ENCODE results near the gene MUSK. TPM values are rescaled to one million over a fixed set of nuclear protein-coding genes. Genes with fewer than 3 reads are reported as not detected.

MUSK gene
- total and polyA plus RNA-seq, 3 experiments from 2014 or later: not detected

GRCh38 chr9:110788871-110789270, 120.3 kb downstream of the MUSK start:
- CTCF ChIA-PET: no interaction called here
- Histone ChIP-seq H3K4me1 (ENCODE audit: insufficient read depth, low read length) (no peaks in the 10 kb centered on the region), H3K36me3 (ENCODE audit: insufficient read depth, low read length) (no peaks in the 10 kb centered on the region), H3K27ac (ENCODE audit: low read depth, low read length) (no peak overlapping the region), H3K27me3 (ENCODE audit: insufficient read depth, low read length, poor library complexity, severe bottlenecking) (no peaks in the 10 kb centered on the region), H3K9me3 (ENCODE audit: low read length) (no peaks in the 10 kb centered on the region), H3K4me3 (ENCODE audit: low read length) (no peak overlapping the region)
- Mint-ChIP-seq H3K4me1 (no peaks in the 10 kb centered on the region), H3K36me3 (no peaks in the 10 kb centered on the region), H3K27me3 (no peaks in the 10 kb centered on the region), H3K27ac (no peak overlapping the region), H3K9me3 (peaks cover 0 to 3% (median 0%) of the 10 kb centered on the region in 5 donors), H3K4me3 (no peak overlapping the region)
- no peak for DNase-seq
- POLR2A ChIA-PET: no interaction called here

- Histone ChIP-seq H3K4me3 (ENCODE audit: low read length) (no peak overlapping the region), H3K36me3 (ENCODE audit: insufficient read depth, low read length) (no peaks in the 10 kb centered on the region), H3K9me3 (ENCODE audit: low read length) (no peaks in the 10 kb centered on the region), H3K4me1 (ENCODE audit: insufficient read depth, low read length) (no peaks in the 10 kb centered on the region), H3K27ac (ENCODE audit: low read depth, low read length) (no peak overlapping the region), H3K27me3 (ENCODE audit: insufficient read depth, low read length, poor library complexity, severe bottlenecking) (no peaks in the 10 kb centered on the region)
- Mint-ChIP-seq H3K9me3 (peaks cover 0 to 9% (median 5%) of the 10 kb centered on the region in 5 donors), H3K27ac (no peak overlapping the region), H3K27me3 (no peaks in the 10 kb centered on the region), H3K4me1 (no peaks in the 10 kb centered on the region), H3K36me3 (no peaks in the 10 kb centered on the region), H3K4me3 (no peak overlapping the region)
- no peak for DNase-seq
- ChIA-PET CTCF (no interaction called here), POLR2A (no interaction called here)
These were observed 129.0 kb downstream of the MUSK start for GRCh38 chr9:110797611-110798010.

GRCh38 chr9:110799396-110799795, 130.8 kb downstream of the MUSK start:
- ChIA-PET POLR2A (no interaction called here), CTCF (no interaction called here)
- H3K9me3 Mint-ChIP-seq: peaks cover 0 to 13% (median 5%) of the 10 kb centered on the region in 5 donors
- no peaks in the 10 kb centered on the region for H3K4me1 Mint-ChIP-seq
- Histone ChIP-seq H3K27me3 (ENCODE audit: insufficient read depth, low read length, poor library complexity, severe bottlenecking) (no peaks in the 10 kb centered on the region), H3K4me3 (ENCODE audit: low read length) (no peak overlapping the region), H3K4me1 (ENCODE audit: insufficient read depth, low read length) (no peaks in the 10 kb centered on the region), H3K9me3 (ENCODE audit: low read length) (no peaks in the 10 kb centered on the region), H3K27ac (ENCODE audit: low read depth, low read length) (no peak overlapping the region), H3K36me3 (ENCODE audit: insufficient read depth, low read length) (no peaks in the 10 kb centered on the region)
- no peaks in the 10 kb centered on the region for H3K36me3 Mint-ChIP-seq
- no peak for DNase-seq
- no peaks in the 10 kb centered on the region for H3K27me3 Mint-ChIP-seq
- H3K4me3 Mint-ChIP-seq: no peak overlapping the region
- H3K27ac Mint-ChIP-seq: no peak overlapping the region

GRCh38 chr9:110801426-110801825, 132.8 kb downstream of the MUSK start:
- no peaks in the 10 kb centered on the region for H3K4me1 ChIP-seq (ENCODE audit: insufficient read depth, low read length)
- H3K4me1 Mint-ChIP-seq: no peaks in the 10 kb centered on the region
- H3K27me3 Mint-ChIP-seq: no peaks in the 10 kb centered on the region
- H3K36me3 Mint-ChIP-seq: no peaks in the 10 kb centered on the region
- no peak overlapping the region for H3K27ac ChIP-seq (ENCODE audit: low read depth, low read length)
- CTCF ChIA-PET: no interaction called here
- H3K9me3 ChIP-seq (ENCODE audit: low read length): no peaks in the 10 kb centered on the region
- H3K4me3 Mint-ChIP-seq: no peak overlapping the region
- no peak overlapping the region for H3K27ac Mint-ChIP-seq
- no peaks in the 10 kb centered on the region for H3K27me3 ChIP-seq (ENCODE audit: insufficient read depth, low read length, poor library complexity, severe bottlenecking)
- no peaks in the 10 kb centered on the region for H3K36me3 ChIP-seq (ENCODE audit: insufficient read depth, low read length)
- POLR2A ChIA-PET: no interaction called here
- H3K9me3 Mint-ChIP-seq: peaks cover 2 to 16% (median 5%) of the 10 kb centered on the region in 5 donors
- no peak for DNase-seq
- H3K4me3 ChIP-seq (ENCODE audit: low read length): no peak overlapping the region

GRCh38 chr9:110802416-110803035, 133.9 kb downstream of the MUSK start:
- no peaks in the 10 kb centered on the region for H3K4me1 Mint-ChIP-seq
- no peaks in the 10 kb centered on the region for H3K36me3 Mint-ChIP-seq
- no peak overlapping the region for H3K4me3 ChIP-seq (ENCODE audit: low read length)
- H3K9me3 ChIP-seq (ENCODE audit: low read length): no peaks in the 10 kb centered on the region
- no peak overlapping the region for H3K4me3 Mint-ChIP-seq
- no peak for DNase-seq
- no peaks in the 10 kb centered on the region for H3K27me3 Mint-ChIP-seq
- CTCF ChIA-PET: no interaction called here
- no peak overlapping the region for H3K27ac ChIP-seq (ENCODE audit: low read depth, low read length)
- no peaks in the 10 kb centered on the region for H3K4me1 ChIP-seq (ENCODE audit: insufficient read depth, low read length)
- H3K9me3 Mint-ChIP-seq: peaks cover 0 to 16% (median 1%) of the 10 kb centered on the region in 5 donors
- no peaks in the 10 kb centered on the region for H3K27me3 ChIP-seq (ENCODE audit: insufficient read depth, low read length, poor library complexity, severe bottlenecking)
- no peak overlapping the region for H3K27ac Mint-ChIP-seq
- no peaks in the 10 kb centered on the region for H3K36me3 ChIP-seq (ENCODE audit: insufficient read depth, low read length)
- POLR2A ChIA-PET: no interaction called here

- POLR2A ChIA-PET: no interaction called here
- no peak overlapping the region for H3K27ac ChIP-seq (ENCODE audit: low read depth, low read length)
These were observed 139.5 kb downstream of the MUSK start for GRCh38 chr9:110807956-110808598.

GRCh38 chr9:110808599-110808980, 140.0 kb downstream of the MUSK start:
- CTCF ChIA-PET: no interaction called here
- Histone ChIP-seq H3K4me3 (ENCODE audit: low read length) (no peak overlapping the region), H3K27me3 (ENCODE audit: insufficient read depth, low read length, poor library complexity, severe bottlenecking) (no peaks in the 10 kb centered on the region), H3K4me1 (ENCODE audit: insufficient read depth, low read length) (no peaks in the 10 kb centered on the region), H3K27ac (ENCODE audit: low read depth, low read length) (no peak overlapping the region), H3K9me3 (ENCODE audit: low read length) (no peaks in the 10 kb centered on the region), H3K36me3 (ENCODE audit: insufficient read depth, low read length) (no peaks in the 10 kb centered on the region)
- no peak overlapping the region for H3K27ac Mint-ChIP-seq
- no peak overlapping the region for H3K4me3 Mint-ChIP-seq
- no peaks in the 10 kb centered on the region for H3K4me1 Mint-ChIP-seq
- no peak for DNase-seq
- no peaks in the 10 kb centered on the region for H3K36me3 Mint-ChIP-seq
- POLR2A ChIA-PET: no interaction called here
- no peaks in the 10 kb centered on the region for H3K27me3 Mint-ChIP-seq
- peaks cover 0 to 12% (median 3%) of the 10 kb centered on the region in 5 donors for H3K9me3 Mint-ChIP-seq

More at GRCh38 chr9:110807956-110808598, 139.5 kb downstream of the MUSK start:
- no peak for DNase-seq
- H3K27me3 Mint-ChIP-seq: no peaks in the 10 kb centered on the region
- H3K4me3 Mint-ChIP-seq: no peak overlapping the region
- CTCF ChIA-PET: no interaction called here
- no peaks in the 10 kb centered on the region for H3K4me1 Mint-ChIP-seq
- H3K36me3 Mint-ChIP-seq: no peaks in the 10 kb centered on the region
- Histone ChIP-seq H3K27me3 (ENCODE audit: insufficient read depth, low read length, poor library complexity, severe bottlenecking) (no peaks in the 10 kb centered on the region), H3K4me1 (ENCODE audit: insufficient read depth, low read length) (no peaks in the 10 kb centered on the region), H3K9me3 (ENCODE audit: low read length) (no peaks in the 10 kb centered on the region), H3K4me3 (ENCODE audit: low read length) (no peak overlapping the region), H3K36me3 (ENCODE audit: insufficient read depth, low read length) (no peaks in the 10 kb centered on the region)
- no peak overlapping the region for H3K27ac Mint-ChIP-seq
- peaks cover 0 to 12% (median under 1%) of the 10 kb centered on the region in 5 donors for H3K9me3 Mint-ChIP-seq

GRCh38 chr9:110809038-110809595, 140.5 kb downstream of the MUSK start:
- peaks cover 0 to 2% of the 10 kb centered on the region in 2 donors for H3K27me3 Mint-ChIP-seq
- no peak overlapping the region for H3K4me3 ChIP-seq (ENCODE audit: low read length)
- H3K36me3 Mint-ChIP-seq: no peaks in the 10 kb centered on the region
- no peak overlapping the region for H3K27ac Mint-ChIP-seq
- DNase-seq: no peak
- CTCF ChIA-PET: no interaction called here
- peaks cover 0 to 12% (median 3%) of the 10 kb centered on the region in 5 donors for H3K9me3 Mint-ChIP-seq
- no peak overlapping the region for H3K4me3 Mint-ChIP-seq
- no peak overlapping the region for H3K27ac ChIP-seq (ENCODE audit: low read depth, low read length)
- H3K9me3 ChIP-seq (ENCODE audit: low read length): no peaks in the 10 kb centered on the region
- POLR2A ChIA-PET: no interaction called here
- H3K4me1 ChIP-seq (ENCODE audit: insufficient read depth, low read length): no peaks in the 10 kb centered on the region
- H3K4me1 Mint-ChIP-seq: no peaks in the 10 kb centered on the region
- no peaks in the 10 kb centered on the region for H3K27me3 ChIP-seq (ENCODE audit: insufficient read depth, low read length, poor library complexity, severe bottlenecking)
- H3K36me3 ChIP-seq (ENCODE audit: insufficient read depth, low read length): no peaks in the 10 kb centered on the region
